ENCODE results near the gene CNFN. TPM values are rescaled to one million over a fixed set of nuclear protein-coding genes. Genes with fewer than 3 reads are reported as not detected.

The CNFN gene
- total and polyA plus RNA-seq, 7 donors: 6.1 to 21.0 (median 9.7) TPM; not detected in 4

DNA sequence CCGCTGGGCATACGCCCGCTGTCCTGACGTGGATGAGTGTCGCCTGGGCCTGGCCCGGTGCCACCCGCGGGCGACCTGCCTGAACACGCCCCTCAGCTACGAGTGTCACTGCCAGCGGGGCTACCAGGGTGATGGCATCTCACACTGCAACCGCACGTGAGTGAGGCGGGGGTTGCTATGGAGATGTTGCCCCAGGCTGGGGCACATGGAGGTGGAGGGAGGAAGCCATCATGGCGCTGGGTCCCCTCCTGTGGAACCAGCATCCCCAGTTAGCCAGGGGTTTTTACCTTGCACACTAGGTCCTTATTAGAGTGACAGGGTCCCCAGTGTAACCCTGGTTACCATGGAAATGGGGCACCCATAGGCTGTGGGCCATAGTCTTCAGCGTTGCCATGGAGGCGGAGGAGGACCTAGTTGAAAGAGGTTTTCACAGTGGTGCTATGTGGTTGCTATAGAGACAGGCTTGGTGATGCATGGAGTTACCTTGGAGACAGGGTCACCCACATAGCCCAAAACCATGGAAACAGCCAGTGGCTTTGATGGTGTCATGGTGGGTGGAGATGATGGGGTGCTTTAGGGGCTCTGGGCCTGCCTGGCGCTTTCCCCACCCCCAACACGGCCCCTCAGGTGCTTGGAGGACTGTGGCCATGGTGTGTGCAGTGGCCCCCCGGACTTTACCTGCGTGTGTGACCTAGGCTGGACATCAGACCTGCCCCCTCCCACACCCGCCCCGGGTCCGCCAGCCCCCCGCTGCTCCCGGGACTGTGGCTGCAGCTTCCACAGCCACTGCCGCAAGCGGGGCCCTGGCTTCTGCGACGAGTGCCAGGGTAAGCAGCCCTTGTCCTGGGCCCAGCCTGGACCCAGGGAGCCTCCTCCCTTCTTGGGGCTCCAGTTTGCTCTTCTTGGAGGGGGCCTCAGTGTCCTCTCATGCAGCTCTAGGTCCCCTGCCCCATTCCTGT, 37.5 kb downstream of the CNFN start:
- H3K4me1 ChIP-seq: no peaks in the 10 kb centered on the region
- H3K27ac ChIP-seq: no peak overlapping the region
- intact Hi-C loops (cut with DNase I): no loop called here
- peaks cover 23 to 79% (median 28%) of the 10 kb centered on the region in 4 donors for H3K36me3 ChIP-seq
- TF ChIP-seq EP300 (IDR thresholded peaks at IDR 0.05) (no peak), POLR2A (IDR thresholded peaks at IDR 0.05) (no peak), POLR2AphosphoS5 (IDR thresholded peaks at IDR 0.05) (no peak)
- TF ChIP-seq, protein P1, sequence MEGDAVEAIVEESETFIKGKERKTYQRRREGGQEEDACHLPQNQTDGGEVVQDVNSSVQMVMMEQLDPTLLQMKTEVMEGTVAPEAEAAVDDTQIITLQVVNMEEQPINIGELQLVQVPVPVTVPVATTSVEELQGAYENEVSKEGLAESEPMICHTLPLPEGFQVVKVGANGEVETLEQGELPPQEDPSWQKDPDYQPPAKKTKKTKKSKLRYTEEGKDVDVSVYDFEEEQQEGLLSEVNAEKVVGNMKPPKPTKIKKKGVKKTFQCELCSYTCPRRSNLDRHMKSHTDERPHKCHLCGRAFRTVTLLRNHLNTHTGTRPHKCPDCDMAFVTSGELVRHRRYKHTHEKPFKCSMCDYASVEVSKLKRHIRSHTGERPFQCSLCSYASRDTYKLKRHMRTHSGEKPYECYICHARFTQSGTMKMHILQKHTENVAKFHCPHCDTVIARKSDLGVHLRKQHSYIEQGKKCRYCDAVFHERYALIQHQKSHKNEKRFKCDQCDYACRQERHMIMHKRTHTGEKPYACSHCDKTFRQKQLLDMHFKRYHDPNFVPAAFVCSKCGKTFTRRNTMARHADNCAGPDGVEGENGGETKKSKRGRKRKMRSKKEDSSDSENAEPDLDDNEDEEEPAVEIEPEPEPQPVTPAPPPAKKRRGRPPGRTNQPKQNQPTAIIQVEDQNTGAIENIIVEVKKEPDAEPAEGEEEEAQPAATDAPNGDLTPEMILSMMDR (IDR thresholded peaks at IDR 0.05): no peak
- 85 to 93% methylated on average over 31 of the region's 31 CpGs for WGBS, 2 donors
- no peak overlapping the region for H3K4me3 ChIP-seq
- no peaks in the 10 kb centered on the region for H3K9me3 ChIP-seq
- no peak for DNase-seq
- H3K27me3 ChIP-seq: no peaks in the 10 kb centered on the region

DNA sequence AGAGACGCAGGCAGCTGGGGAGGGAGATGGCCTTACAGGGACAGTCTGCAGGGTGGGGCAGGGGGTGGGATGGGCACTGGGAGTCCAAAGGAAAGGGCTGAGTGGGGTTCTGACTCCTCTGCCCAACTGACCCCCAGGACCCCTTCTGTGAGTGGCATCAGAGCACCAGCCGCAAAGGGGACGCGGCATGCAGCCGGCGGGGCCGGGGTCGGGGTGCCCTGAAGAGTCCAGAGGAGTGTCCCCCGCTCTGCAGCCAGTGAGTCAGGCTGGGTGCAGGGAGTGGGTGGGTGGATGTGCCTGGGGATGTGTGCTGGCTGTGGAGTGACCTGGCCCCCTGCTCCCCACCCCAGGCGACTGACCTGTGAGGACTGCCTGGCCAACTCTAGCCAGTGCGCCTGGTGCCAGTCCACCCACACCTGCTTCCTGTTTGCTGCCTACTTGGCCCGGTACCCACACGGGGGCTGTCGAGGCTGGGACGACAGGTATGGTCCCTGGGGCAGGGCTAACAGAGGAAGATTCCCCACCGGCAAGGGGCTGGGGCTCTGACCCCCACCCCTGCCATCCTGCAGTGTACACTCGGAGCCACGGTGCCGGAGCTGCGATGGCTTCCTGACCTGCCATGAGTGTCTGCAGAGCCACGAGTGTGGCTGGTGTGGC, 38.9 kb downstream of the CNFN start:
- no peak overlapping the region for H3K27ac ChIP-seq
- 94 to 95% methylated on average over 21 of the region's 21 CpGs for WGBS, 2 donors

DNA sequence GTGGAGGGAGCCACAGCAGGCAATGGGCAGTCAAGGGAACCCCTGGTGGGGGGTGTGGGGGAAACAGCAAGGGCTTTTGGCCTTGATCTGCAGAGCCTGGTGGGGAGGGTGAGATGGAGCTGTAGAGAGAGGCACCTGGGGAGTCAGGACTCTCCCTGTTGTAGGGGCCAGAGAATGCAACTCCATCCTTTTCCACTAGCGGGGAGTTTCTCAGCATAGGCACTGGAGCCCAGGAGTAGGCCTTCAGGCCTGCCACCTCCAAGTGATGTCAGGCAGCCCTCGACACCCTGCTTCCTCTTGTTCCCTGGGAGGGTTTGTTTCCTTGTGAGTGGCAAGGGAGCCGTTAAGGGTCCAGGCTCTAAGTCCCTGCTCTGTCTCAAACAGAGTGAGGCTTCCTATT, 39.7 kb downstream of the CNFN start:
- TF ChIP-seq, protein P1 (IDR thresholded peaks at IDR 0.05): no peak
- TF ChIP-seq POLR2A (IDR thresholded peaks at IDR 0.05) (no peak), EP300 (IDR thresholded peaks at IDR 0.05) (no peak), POLR2AphosphoS5 (IDR thresholded peaks at IDR 0.05) (no peak)
- Histone ChIP-seq H3K4me1 (no peaks in the 10 kb centered on the region), H3K27me3 (no peaks in the 10 kb centered on the region), H3K36me3 (peaks cover 6 to 62% (median 10%) of the 10 kb centered on the region in 4 donors), H3K27ac (no peak overlapping the region), H3K9me3 (no peaks in the 10 kb centered on the region), H3K4me3 (no peak overlapping the region)
- DNase-seq: no peak
- 92 to 93% methylated on average over 3 of the region's 3 CpGs for WGBS, 2 donors
- intact Hi-C loops (cut with DNase I): no loop called here

More for the DNA sequence above, 38.9 kb downstream of the CNFN start:
- Histone ChIP-seq H3K27me3 (no peaks in the 10 kb centered on the region), H3K36me3 (peaks cover 9 to 65% (median 16%) of the 10 kb centered on the region in 4 donors), H3K4me3 (no peak overlapping the region), H3K9me3 (no peaks in the 10 kb centered on the region), H3K4me1 (no peaks in the 10 kb centered on the region)
- TF ChIP-seq POLR2A (IDR thresholded peaks at IDR 0.05) (no peak), EP300 (IDR thresholded peaks at IDR 0.05) (no peak), POLR2AphosphoS5 (IDR thresholded peaks at IDR 0.05) (no peak)
- TF ChIP-seq, protein P1 (IDR thresholded peaks at IDR 0.05): no peak
- intact Hi-C loops (cut with DNase I): no loop called here
- DNase-seq: no peak

DNA sequence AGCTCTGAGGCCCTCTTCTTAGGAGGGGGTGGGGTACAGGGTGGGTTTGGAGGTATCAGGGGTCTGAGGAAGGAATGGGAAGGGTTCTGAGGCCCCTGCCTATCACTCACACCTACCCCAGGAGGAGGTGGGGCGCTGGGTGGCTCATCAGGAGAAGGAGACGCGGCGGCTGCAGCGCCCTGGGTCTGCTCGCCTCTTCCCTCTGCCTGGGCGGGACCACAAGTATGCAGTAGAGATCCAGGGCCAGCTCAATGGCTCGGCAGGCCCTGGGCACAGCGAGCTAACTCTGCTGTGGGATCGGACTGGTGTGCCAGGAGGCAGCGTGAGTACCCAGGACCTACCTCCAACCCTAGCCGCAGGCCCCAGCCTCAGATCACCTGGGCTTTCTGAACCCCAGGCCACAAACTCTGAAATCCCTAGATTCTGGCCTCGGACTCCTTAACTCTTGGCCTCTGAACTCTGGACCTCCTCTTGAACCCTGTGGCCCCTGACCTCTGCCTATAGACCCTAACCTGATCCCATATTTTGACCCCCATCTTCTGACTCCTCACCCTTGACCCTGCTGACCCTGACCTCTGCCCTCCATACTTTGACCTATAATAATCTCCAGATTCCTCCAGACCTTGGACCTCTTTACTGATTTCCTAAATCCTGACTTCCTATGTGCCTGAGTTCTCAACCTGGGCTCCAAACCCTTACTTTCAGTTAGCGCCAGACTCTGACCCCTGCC, 40.6 kb downstream of the CNFN start:
- no peaks in the 10 kb centered on the region for H3K9me3 ChIP-seq
- WGBS, 2 donors: 96% methylated on average over 14 of the region's 14 CpGs
- H3K4me3 ChIP-seq: no peak overlapping the region
- no peak for DNase-seq
- H3K36me3 ChIP-seq: peaks cover 10 to 62% (median 12%) of the 10 kb centered on the region in 4 donors
- H3K27ac ChIP-seq: no peak overlapping the region
- no peaks in the 10 kb centered on the region for H3K27me3 ChIP-seq
- intact Hi-C loops (cut with DNase I): no loop called here
- TF ChIP-seq, protein P1 (IDR thresholded peaks at IDR 0.05): no peak
- TF ChIP-seq EP300 (IDR thresholded peaks at IDR 0.05) (no peak), POLR2A (IDR thresholded peaks at IDR 0.05) (no peak), POLR2AphosphoS5 (IDR thresholded peaks at IDR 0.05) (no peak)
- no peaks in the 10 kb centered on the region for H3K4me1 ChIP-seq
